ENCODE measurements around the gene PLCXD3. TPM values are rescaled to one million over a fixed set of nuclear protein-coding genes. Genes with fewer than 3 reads are reported as not detected.

PLCXD3 gene
- total and polyA plus RNA-seq, 9 donors: 18.7 to 69.5 (median 36.7) TPM

DNA sequence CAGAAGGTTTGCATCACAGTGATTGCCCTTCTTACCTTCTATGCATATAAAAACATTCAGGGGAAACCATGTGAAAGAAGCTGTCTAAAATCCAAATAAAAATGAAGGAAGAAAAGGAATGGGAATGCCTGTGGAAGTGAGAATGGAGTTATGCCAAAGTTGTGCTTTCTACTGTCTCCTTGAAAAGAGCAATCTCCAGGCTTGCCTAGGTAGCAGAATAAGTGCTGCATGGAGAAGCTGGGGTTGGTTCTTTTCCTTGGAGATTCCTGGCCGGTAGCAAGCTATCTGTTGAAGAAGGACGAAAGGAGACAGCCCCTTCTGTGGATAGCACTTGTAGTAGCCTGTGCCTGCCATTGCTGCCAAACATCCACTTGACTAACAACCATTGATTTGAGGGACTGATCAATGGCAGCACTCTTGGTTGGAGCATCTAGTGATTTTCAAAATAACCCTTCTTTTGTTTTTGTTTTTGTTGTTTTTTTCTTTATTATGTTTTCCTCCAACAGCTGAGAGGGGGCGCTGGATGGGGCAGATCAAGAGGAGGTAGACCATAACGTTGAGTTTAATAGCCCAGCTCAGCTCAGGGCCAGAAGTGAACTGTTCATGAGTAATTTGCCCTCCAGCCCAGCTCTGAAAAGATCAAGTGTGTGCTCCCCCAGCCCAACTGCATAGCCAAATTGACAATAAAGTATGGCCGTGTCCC is 1.6 kb downstream of the PLCXD3 start:
- no peaks in the 10 kb centered on the region for H3K27me3 ChIP-seq
- H3K4me1 ChIP-seq (ENCODE audit: insufficient read depth): no peaks in the 10 kb centered on the region
- no peaks in the 10 kb centered on the region for H3K36me3 ChIP-seq
- peak overlapping the region; percentile 56 to 73 for H3K27ac ChIP-seq
- 14 to 22% (median 21%) methylated on average over 5 of the region's 5 CpGs for WGBS, 3 donors
- peak overlapping the region; percentile 50 for H3K4me3 ChIP-seq
- TF ChIP-seq POLR2A (IDR thresholded peaks at IDR 0.05): no peak
- TF ChIP-seq, protein P1, sequence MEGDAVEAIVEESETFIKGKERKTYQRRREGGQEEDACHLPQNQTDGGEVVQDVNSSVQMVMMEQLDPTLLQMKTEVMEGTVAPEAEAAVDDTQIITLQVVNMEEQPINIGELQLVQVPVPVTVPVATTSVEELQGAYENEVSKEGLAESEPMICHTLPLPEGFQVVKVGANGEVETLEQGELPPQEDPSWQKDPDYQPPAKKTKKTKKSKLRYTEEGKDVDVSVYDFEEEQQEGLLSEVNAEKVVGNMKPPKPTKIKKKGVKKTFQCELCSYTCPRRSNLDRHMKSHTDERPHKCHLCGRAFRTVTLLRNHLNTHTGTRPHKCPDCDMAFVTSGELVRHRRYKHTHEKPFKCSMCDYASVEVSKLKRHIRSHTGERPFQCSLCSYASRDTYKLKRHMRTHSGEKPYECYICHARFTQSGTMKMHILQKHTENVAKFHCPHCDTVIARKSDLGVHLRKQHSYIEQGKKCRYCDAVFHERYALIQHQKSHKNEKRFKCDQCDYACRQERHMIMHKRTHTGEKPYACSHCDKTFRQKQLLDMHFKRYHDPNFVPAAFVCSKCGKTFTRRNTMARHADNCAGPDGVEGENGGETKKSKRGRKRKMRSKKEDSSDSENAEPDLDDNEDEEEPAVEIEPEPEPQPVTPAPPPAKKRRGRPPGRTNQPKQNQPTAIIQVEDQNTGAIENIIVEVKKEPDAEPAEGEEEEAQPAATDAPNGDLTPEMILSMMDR (IDR thresholded peaks at IDR 0.05): no peak
- no peak for TF ChIP-seq EP300 (IDR thresholded peaks at IDR 0.05)
- intact Hi-C loops (cut with DNase I): no loop called here
- DNase-seq: peak in 3 of 5 donors; percentile 13 to 22 (median 15)
- no peaks in the 10 kb centered on the region for H3K9me3 ChIP-seq

DNA sequence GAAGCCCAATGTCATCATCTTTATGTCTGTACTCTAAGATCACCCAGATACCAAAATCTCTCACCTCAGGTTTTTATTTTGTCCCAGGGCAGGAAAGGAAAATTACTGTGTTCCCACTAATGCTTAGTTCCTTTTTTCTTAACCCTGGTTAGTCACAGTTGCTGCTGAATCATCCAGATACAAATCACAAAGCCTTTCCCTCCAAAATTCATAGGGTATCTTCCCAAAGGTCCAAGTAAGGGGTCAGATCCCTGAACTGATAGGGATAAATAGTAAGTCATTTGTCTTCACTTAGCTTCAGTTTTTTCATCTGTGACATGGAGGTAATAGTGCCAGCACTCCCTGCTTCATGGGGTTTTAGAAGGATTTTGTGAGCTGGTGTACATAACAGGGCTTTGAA is 2.2 kb downstream of the PLCXD3 start:
- H3K36me3 ChIP-seq: no peaks in the 10 kb centered on the region
- H3K9me3 ChIP-seq: no peaks in the 10 kb centered on the region
- no peaks in the 10 kb centered on the region for H3K4me1 ChIP-seq (ENCODE audit: insufficient read depth)
- DNase-seq: no peak
- H3K27ac ChIP-seq: no peak overlapping the region
- no peak overlapping the region for H3K4me3 ChIP-seq
- intact Hi-C loops (cut with DNase I): no loop called here
- TF ChIP-seq, protein P1 (IDR thresholded peaks at IDR 0.05): no peak
- TF ChIP-seq EP300 (IDR thresholded peaks at IDR 0.05) (no peak), POLR2A (IDR thresholded peaks at IDR 0.05) (no peak)
- no peaks in the 10 kb centered on the region for H3K27me3 ChIP-seq

DNA sequence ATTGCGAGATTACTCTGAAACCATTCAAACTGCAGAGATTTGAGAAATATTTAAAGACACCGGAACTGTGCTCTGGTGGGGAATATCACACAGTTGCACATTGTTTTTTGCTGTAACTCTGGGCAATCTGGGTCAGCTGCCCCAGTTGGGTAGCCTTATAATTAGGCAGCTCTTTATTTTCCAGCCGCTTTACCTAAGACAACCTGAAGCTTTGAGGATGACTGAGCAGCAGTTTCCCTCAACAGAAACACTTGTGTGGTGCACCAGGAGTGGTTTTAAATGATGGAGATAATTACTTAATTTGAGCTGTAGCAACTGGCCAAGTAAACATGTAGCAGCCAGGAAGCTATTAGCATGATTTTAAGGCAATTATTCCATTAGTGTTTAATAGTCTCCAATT is 2.9 kb downstream of the PLCXD3 start:
- Histone ChIP-seq H3K4me3 (no peak overlapping the region), H3K27me3 (no peaks in the 10 kb centered on the region), H3K27ac (no peak overlapping the region), H3K4me1 (ENCODE audit: insufficient read depth) (peaks cover 2% of the 10 kb centered on the region), H3K36me3 (no peaks in the 10 kb centered on the region), H3K9me3 (no peaks in the 10 kb centered on the region)
- WGBS, 3 donors: 50 to 81% (median 50%) methylated on average over 3 of the region's 3 CpGs
- no peak for DNase-seq
- TF ChIP-seq EP300 (IDR thresholded peaks at IDR 0.05): no peak
- TF ChIP-seq, protein P1 (IDR thresholded peaks at IDR 0.05): no peak
- no peak for TF ChIP-seq POLR2A (IDR thresholded peaks at IDR 0.05)
- intact Hi-C loops (cut with DNase I): no loop called here

- TF ChIP-seq, protein P1 (IDR thresholded peaks at IDR 0.05): no peak
- TF ChIP-seq EP300 (IDR thresholded peaks at IDR 0.05) (no peak), POLR2A (IDR thresholded peaks at IDR 0.05) (no peak)
- intact Hi-C loops (cut with DNase I): no loop called here
- peaks cover 2% of the 10 kb centered on the region for H3K4me1 ChIP-seq (ENCODE audit: insufficient read depth)
- no peaks in the 10 kb centered on the region for H3K9me3 ChIP-seq
- no peak overlapping the region for H3K27ac ChIP-seq
- no peaks in the 10 kb centered on the region for H3K27me3 ChIP-seq
- no peaks in the 10 kb centered on the region for H3K36me3 ChIP-seq
- no peak for DNase-seq
- no peak overlapping the region for H3K4me3 ChIP-seq
These were observed 6.5 kb downstream of the PLCXD3 start for GRCh38 chr5:41503860-41504259.
